ENCODE results near the gene PTPN1.

DNA sequence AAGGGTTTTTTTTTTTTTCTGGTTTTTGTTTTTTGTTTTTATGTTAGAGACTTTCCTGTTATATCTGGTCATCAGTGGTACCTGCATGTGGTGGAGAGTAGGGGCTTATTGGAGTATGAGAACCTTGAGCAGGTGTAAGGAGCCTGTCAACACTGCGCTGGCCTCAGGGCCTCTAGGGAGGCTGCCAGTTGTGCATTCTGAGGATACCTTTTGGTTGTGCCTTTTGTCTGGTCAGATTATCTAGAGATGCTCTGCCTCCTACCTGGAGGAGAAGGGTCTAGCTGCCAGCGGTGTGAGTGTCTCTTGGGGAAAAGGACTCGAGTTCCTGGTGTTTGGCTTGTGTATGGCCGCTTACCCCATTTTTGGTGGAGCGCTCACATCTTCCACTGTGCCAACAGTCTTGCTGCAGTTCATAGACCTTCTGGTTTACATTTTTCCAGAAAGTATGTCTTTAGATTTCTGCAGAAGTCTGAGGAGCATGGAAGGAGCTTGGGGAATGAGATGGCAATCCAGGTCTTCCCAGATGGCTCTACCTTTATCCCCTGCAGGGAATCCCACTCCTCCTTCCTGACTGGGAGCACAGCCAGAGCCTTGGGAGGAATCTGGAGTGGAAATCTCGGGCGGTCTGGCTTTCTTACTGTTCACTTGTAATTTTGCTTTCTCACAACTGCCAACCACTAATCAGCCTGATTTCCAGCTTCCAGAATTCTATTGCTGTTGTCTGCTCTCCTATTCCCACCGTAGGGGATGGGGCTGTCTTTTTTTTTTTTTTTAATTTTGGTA, 49.9 kb downstream of the PTPN1 start:
- no peak for TF ChIP-seq GATA2 (IDR thresholded peaks at IDR 0.05; ENCODE audit: low read depth, low read length)
- TF ChIP-seq GATA3 (IDR thresholded peaks at IDR 0.05; ENCODE audit: low read depth, low read length), result no peak
